GM10266 (cell line): ENCODE measurements around the gene BMS1.

Experiments
- DNase-seq: peaks from one replicate; pipeline ENCODE4 v3.0.0; 2012; ENCODE audit errors: extremely low spot score
- TF ChIP-seq, protein P1 (sequence below): IDR thresholded peaks from 2 replicates; pipeline ENCODE4 v1.5.1; 2012; ENCODE audit warnings: mild to moderate bottlenecking, low read depth; ENCODE audit not compliant: control insufficient read depth, insufficient read depth; ENCODE audit errors: missing control alignments

BMS1 gene

DNA sequence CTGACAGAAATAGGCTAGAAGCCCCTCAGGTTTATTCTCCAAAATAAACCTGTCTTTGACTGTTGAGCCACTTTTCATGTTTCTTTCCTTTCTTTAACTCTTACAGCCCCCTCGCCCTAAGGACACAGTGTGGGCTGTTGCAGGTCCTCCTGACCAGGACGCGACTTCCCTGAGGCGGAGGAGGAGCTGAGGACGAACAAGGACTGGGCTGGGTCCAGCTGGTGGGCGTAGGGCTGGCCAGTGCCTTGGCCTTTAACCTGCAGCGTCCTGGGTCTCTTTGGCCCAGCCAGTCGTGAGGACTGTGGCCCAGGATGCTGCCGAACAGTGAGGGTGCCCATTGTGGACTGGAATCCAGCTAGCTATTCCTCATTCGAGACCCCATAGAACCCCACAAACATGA lies 13.4 kb upstream of the BMS1 start:
- TF ChIP-seq, protein P1, sequence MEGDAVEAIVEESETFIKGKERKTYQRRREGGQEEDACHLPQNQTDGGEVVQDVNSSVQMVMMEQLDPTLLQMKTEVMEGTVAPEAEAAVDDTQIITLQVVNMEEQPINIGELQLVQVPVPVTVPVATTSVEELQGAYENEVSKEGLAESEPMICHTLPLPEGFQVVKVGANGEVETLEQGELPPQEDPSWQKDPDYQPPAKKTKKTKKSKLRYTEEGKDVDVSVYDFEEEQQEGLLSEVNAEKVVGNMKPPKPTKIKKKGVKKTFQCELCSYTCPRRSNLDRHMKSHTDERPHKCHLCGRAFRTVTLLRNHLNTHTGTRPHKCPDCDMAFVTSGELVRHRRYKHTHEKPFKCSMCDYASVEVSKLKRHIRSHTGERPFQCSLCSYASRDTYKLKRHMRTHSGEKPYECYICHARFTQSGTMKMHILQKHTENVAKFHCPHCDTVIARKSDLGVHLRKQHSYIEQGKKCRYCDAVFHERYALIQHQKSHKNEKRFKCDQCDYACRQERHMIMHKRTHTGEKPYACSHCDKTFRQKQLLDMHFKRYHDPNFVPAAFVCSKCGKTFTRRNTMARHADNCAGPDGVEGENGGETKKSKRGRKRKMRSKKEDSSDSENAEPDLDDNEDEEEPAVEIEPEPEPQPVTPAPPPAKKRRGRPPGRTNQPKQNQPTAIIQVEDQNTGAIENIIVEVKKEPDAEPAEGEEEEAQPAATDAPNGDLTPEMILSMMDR: no peak
- DNase-seq: no peak

DNA sequence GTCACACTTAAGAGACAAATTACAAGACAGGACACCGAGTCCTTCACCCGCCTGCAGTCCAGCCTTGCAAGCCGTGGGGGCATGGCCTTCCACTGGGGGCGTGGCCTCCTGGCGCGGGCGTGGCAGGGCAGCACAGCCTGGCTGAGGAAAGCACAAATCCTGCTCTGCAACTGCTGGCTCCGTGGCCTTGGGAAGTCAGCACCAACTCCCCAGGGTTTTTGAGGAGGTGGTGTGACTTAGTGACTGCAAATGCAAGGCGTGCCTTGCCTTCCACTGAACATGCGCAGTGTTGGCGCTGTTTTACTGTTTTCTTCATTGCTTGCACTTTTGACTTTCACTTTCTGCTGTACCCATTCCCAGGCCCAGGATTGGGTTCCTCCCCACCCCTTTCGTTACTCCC lies 12.9 kb upstream of the BMS1 start:
- TF ChIP-seq, protein P1: no peak

DNA sequence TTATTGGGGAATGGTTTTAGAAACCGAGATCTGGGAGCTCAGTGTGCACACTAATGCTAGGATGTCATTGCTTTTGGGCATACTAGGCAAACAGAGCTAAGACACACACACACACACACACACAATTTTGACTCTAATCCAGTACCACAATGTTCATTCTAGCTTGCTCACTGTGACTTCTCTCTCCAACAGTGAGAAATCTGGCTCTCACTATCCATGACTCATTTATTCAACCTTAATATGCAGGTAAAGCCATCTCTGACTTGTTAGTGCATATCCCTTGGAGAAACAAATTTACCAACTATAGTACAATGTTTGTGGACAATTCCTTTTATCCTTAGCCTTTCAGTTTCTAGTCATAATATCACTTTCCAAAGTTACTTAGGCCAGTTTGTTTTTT lies 5.9 kb upstream of the BMS1 start:
- no peak for DNase-seq
- TF ChIP-seq, protein P1: no peak

More for the DNA sequence above, 12.9 kb upstream of the BMS1 start:
- no peak for DNase-seq

DNA sequence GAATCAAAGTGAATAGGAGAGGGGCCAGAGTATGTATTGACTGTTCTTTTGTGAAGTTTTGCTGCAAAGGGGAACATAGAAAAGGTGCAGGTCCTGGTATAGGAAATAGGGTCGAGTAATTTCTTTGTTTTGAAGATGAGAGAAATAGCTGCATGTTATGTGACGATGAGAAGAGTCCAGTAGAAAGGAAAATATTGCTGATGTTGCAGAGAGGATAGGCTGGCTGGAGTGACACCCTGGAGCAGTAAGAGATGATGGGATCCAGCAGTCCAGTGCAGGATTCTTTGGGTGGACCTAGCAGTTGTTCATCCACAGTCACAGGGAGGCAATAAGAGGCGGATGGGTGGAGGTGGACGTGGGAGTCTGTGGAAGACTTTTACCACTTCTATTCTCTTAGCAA lies 2.1 kb upstream of the BMS1 start:
- no peak for DNase-seq
- TF ChIP-seq, protein P1: no peak

GRCh38 chr10:42781893-42782445 lies 626 bp upstream of the BMS1 start:
- DNase-seq: no peak
- TF ChIP-seq, protein P1: no peak

DNA sequence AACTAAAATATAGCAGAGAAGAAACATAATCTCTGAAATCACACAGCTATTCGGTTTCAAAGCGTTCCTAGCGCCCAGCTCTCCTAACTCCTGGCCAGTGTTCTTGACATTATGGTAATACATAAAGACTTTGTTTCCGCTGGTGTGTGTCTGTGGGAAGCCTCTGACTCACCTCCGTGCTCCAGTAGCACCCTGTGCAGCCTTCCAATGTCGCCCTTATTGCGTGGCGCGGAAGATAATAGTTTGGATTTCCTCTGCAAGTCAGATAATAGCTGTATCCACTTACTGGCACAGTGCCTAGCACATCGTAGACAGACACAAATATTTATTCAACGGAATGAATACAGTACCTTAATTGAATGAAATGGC lies 570 bp downstream of the BMS1 start:
- TF ChIP-seq, protein P1: no peak
- no peak for DNase-seq

DNA sequence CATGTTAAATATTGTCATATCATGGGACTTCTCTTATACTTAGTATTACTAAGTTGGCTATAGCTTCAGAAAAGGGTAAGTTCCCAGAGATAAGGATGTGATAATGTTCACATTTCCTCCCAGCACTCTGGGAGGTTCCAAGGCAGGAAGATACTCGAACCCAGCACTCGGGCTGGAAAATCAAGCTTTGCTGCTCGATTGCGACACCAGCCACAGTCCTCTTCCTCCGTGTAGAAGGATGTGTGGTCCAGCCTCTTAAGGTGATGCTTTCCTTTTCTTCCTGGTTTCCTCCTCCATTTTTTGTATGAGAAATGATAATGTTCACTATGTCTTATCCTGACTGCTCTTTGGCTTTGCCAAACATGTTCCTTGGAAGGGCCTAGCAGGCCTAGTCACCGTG lies 3.2 kb downstream of the BMS1 start:
- DNase-seq: no peak
- TF ChIP-seq, protein P1: no peak
